Activated naive CD8-positive, alpha-beta T cell (primary cell): ENCODE results near the gene CDH7.

Experiments used
- H3K27ac Mint-ChIP-seq: one replicate; pipeline ENCODE4 v1.8.0; 2021; ENCODE audit warnings: mixed read lengths
- H3K27me3 Mint-ChIP-seq: one replicate; pipeline ENCODE4 v1.8.0; 2021; ENCODE audit warnings: mixed read lengths
- H3K36me3 Mint-ChIP-seq: one replicate; pipeline ENCODE4 v1.8.0; 2021; ENCODE audit warnings: mixed read lengths
- H3K4me1 Mint-ChIP-seq: one replicate; pipeline ENCODE4 v1.8.0; 2021; ENCODE audit warnings: low read depth, mixed read lengths
- H3K4me3 Mint-ChIP-seq: one replicate; pipeline ENCODE4 v1.8.0; 2021; ENCODE audit warnings: mild to moderate bottlenecking, mixed read lengths
- H3K9me3 Mint-ChIP-seq: one replicate; pipeline ENCODE4 v1.8.0; 2021; ENCODE audit warnings: low read depth, mixed read lengths

CDH7 gene

DNA sequence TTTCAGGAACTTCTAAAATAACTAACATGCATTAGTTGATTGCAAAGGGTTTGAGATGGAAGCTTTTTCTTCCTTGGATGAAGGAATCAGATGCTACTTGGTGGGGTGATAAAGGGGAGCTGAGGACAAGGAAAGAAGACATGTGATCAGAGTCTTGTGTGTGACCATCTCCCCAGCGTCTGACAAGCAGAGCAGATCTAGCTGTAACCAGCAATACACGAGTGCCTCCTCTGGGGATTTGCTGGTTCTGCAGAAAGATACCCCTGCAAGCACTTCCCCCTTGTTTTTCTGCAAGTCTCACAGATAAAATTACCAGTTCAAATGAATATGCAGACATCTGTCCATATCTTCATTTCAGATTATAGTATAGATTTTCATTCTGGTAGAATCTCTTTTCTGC is 2.7 kb downstream of the CDH7 start:
- Mint-ChIP-seq H3K4me3 (no peak overlapping the region), H3K27me3 (peaks cover 12% of the 10 kb centered on the region), H3K27ac (no peak overlapping the region), H3K9me3 (peaks cover 4% of the 10 kb centered on the region), H3K36me3 (no peaks in the 10 kb centered on the region), H3K4me1 (no peaks in the 10 kb centered on the region)

DNA sequence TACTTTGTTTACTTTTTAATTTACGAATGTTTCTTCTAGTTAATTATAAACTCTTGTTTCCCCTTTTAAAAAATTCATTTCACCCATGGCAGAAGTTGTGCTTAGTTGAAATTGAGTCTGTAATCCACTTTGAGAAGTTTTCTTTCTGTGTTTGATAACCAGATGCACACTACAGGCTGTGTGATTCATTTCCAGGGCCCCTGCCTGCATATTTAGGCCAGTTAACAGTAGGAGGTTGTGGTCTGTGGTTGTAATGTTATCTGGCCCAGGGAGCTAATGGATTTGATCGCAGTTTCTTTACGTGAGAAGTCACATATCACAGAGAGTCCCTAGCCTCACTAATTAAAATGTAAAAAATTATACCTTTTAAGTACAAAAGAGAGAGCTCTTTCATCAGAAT is 3.3 kb downstream of the CDH7 start:
- Mint-ChIP-seq H3K36me3 (no peaks in the 10 kb centered on the region), H3K27me3 (peaks cover 10% of the 10 kb centered on the region), H3K9me3 (peaks cover 4% of the 10 kb centered on the region), H3K27ac (no peak overlapping the region), H3K4me1 (no peaks in the 10 kb centered on the region), H3K4me3 (no peak overlapping the region)

DNA sequence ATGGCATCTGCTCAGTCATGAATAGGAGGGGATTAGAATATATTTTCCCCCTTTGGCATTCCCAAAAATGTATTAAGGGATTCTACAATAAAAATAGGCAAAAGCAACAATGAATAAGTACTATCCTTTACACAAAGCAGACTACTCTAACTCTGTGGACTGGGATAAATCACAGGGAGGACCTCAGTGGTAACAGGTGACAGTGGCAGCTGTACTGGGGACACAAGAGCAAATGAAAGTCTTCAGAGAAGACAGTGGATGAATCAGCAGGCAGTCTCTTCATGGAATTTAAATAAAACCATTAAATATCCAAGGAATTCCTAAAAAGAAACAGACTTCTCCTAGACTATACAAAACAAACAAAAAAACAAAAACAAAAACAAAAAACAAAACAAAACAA is 4.8 kb downstream of the CDH7 start:
- H3K4me3 Mint-ChIP-seq, result no peak overlapping the region
- peaks cover 3% of the 10 kb centered on the region for H3K27me3 Mint-ChIP-seq
- H3K27ac Mint-ChIP-seq, result no peak overlapping the region
- H3K36me3 Mint-ChIP-seq, result no peaks in the 10 kb centered on the region
- H3K9me3 Mint-ChIP-seq, result peaks cover 4% of the 10 kb centered on the region
- no peaks in the 10 kb centered on the region for H3K4me1 Mint-ChIP-seq

DNA sequence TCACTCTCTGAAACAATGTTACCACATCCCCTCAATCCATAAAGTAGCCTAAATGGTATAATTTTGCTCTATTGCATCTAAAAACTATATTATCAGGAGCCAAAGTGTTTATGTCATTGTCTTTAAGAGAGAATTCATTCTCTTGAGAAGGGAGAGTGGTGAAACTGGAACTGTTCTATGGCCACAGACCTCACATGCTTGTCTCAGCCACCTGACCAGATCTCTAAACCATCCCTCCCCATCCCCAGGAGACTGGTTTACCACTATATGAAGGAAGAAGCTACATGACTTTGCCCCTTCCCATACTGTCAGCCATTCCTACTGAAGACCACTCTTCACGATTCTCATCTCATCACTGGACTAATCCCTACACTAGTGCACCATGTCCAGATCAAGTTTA is 9.6 kb downstream of the CDH7 start:
- Mint-ChIP-seq H3K4me1 (no peaks in the 10 kb centered on the region), H3K27me3 (no peaks in the 10 kb centered on the region), H3K36me3 (no peaks in the 10 kb centered on the region), H3K27ac (no peak overlapping the region), H3K4me3 (no peak overlapping the region), H3K9me3 (peaks cover 10% of the 10 kb centered on the region)

DNA sequence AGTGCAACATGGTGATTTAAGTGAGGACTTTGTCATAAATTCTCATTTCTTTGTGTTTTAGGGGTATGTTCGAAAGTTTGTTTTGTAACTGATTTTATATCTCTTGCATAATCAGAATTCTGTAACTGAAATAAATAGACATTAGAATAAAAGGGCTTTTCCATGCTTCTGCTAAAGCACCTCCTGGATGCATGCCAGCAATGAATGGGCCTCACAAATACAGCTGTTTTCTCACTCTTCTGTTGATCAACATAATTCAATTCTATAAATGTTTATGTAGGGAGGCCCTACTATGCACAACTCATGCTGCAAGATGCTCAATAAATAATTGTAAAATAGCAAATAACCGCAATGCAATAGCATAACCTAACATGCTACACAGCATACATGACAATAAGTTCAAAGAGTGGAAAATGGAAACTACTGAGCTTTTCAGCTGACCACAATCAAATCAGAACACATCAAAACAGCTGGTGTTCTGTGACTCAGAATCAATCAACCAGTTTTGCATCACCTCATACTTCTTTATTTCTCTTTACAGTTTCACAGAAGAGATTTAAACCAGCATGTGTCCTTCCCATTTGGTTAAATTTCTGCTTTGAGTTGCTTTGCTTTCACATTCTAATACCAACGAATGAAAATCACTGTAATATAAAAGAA is 11.0 kb downstream of the CDH7 start:
- H3K36me3 Mint-ChIP-seq, result no peaks in the 10 kb centered on the region
- peaks cover 7% of the 10 kb centered on the region for H3K9me3 Mint-ChIP-seq
- no peak overlapping the region for H3K4me3 Mint-ChIP-seq
- H3K27me3 Mint-ChIP-seq, result no peaks in the 10 kb centered on the region
- H3K27ac Mint-ChIP-seq, result no peak overlapping the region
- H3K4me1 Mint-ChIP-seq, result no peaks in the 10 kb centered on the region

DNA sequence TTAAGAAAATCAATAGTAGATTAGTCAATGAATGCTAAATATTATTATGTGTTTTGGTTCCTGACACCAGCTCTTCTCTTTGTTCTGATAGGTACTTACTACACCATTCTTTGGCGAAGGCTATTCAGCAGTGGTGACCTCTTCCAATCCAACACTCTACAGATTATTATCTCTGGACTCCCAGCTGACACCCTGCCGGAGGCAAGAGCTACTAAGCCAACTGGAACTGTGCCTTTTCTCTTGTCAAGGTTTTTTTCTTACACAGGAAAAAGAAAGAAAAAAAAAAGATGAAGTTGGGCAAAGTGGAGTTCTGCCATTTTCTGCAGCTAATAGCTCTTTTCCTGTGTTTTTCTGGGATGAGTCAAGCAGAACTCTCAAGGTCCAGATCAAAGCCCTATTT is 11.7 kb downstream of the CDH7 start:
- H3K4me3 Mint-ChIP-seq, result no peak overlapping the region
- no peaks in the 10 kb centered on the region for H3K36me3 Mint-ChIP-seq
- no peaks in the 10 kb centered on the region for H3K27me3 Mint-ChIP-seq
- H3K9me3 Mint-ChIP-seq, result peaks cover 6% of the 10 kb centered on the region
- H3K4me1 Mint-ChIP-seq, result no peaks in the 10 kb centered on the region
- H3K27ac Mint-ChIP-seq, result no peak overlapping the region

DNA sequence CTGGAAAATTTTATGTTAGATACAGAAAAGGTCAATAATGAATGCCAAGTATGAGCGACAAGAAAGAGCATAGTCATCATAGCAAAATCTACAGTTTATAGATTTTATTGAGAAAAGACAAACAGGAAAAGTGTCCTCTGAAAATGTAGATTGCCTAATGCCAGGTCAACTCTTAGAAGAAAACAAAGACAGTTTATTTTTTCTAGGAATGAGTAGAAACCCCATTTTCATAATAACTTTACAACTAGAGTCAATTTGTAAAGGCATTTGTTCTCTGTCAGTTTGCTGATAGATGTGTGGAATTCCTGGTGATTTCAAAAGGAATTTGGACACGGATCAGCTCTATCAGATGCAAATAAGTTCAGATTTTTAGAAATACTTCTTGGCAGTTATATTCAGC is 16.6 kb downstream of the CDH7 start:
- peaks cover 10% of the 10 kb centered on the region for H3K9me3 Mint-ChIP-seq
- H3K4me3 Mint-ChIP-seq, result no peak overlapping the region
- no peaks in the 10 kb centered on the region for H3K36me3 Mint-ChIP-seq

DNA sequence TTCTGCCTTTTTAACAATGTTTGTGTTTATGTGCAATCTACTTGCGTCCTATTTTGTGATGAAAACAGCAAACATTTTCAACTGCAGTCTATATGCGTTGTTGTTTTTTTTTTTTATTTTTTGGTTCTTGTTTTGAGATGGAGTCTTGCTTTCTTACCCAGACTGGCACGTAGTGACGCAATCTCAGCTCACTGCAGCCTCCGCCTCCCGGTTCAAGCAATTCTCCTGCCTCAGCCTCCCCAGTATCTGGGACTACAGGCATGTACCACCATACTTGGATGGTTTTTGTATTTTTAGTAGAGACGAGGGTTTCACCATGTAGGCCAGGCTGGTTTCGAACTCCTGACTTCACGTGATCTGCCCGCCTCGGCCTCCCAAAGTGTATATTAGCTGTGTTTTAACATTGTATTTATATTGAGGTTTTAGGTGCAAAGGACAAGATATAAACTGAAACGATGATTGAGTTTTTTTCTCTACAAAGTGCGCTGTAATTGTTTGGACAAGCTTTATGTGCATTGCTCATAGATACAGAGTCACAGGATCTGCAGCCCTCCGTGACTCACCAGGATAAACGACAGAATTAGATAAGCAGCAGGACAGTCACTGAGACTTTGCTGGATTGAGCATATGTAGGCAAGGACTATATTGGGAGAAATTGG is 17.4 kb downstream of the CDH7 start:
- Mint-ChIP-seq H3K27me3 (no peaks in the 10 kb centered on the region), H3K36me3 (no peaks in the 10 kb centered on the region), H3K4me1 (no peaks in the 10 kb centered on the region), H3K4me3 (no peak overlapping the region), H3K27ac (no peak overlapping the region), H3K9me3 (peaks cover 10% of the 10 kb centered on the region)

More for the DNA sequence above, 16.6 kb downstream of the CDH7 start:
- no peaks in the 10 kb centered on the region for H3K4me1 Mint-ChIP-seq
- H3K27me3 Mint-ChIP-seq, result no peaks in the 10 kb centered on the region
- H3K27ac Mint-ChIP-seq, result no peak overlapping the region

DNA sequence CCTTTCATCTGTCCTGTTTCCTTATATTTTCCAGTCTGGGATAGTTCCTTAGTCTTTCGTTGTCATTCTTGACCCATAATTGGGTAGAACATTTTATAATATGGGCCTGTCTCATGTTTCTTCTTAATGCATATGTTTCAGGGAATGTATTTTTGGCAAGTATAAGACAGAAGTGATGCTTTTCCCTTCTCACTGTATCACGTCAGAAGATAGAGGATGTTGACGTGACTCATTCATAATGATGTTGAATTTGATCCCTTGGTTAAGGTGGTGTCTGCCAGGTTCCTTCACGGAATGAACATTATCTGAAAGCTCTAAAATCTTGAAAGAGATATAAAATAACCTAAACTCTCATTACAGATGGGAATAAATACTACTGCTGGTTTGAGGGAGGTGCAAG is 18.8 kb downstream of the CDH7 start:
- no peak overlapping the region for H3K4me3 Mint-ChIP-seq
- no peak overlapping the region for H3K27ac Mint-ChIP-seq
- no peaks in the 10 kb centered on the region for H3K4me1 Mint-ChIP-seq
- H3K9me3 Mint-ChIP-seq, result peaks cover 10% of the 10 kb centered on the region
- no peaks in the 10 kb centered on the region for H3K36me3 Mint-ChIP-seq
- no peaks in the 10 kb centered on the region for H3K27me3 Mint-ChIP-seq

DNA sequence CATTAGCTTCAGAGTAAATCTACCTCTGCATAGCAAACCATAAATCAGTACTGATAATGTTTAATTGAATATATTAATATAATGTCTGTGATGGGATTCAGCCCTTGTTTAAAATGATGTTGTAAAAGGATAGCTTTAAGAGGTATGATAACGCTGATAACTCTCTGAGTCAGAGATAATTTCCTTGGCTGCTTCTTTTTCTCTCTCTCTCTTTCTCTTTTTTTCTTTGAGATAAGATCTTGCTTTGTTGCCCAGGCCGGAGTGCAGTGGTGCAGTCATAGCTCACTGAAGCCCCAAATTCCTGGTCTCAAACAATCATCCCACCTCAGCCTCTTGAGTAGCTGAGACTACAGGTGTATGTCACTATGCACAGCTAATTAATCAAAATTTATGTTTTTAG is 35.7 kb downstream of the CDH7 start:
- H3K9me3 Mint-ChIP-seq, result peaks cover 3% of the 10 kb centered on the region
- no peaks in the 10 kb centered on the region for H3K36me3 Mint-ChIP-seq
- no peaks in the 10 kb centered on the region for H3K27me3 Mint-ChIP-seq
- H3K4me3 Mint-ChIP-seq, result no peak overlapping the region
- no peak overlapping the region for H3K27ac Mint-ChIP-seq
- no peaks in the 10 kb centered on the region for H3K4me1 Mint-ChIP-seq

DNA sequence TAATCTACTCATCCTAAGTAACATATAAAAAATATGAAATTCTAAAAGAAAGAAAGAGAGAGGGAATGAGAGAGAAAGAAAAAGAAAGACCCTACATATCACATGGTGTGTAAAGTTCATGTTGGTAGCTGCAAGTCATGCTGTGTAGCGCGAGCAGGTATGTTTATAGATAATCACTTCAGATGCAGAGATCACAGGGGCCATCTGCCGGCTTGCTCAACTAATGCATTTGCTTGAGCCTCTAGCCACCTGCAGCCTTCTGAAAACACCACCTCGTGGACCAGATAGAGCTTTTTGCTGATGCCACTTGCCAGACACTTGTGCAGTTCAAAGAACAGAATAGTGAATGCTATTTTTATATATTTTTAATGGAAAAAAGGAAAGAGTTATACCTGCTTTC is 37.6 kb downstream of the CDH7 start:
- Mint-ChIP-seq H3K36me3 (no peaks in the 10 kb centered on the region), H3K4me1 (no peaks in the 10 kb centered on the region), H3K27ac (no peak overlapping the region), H3K4me3 (no peak overlapping the region), H3K27me3 (no peaks in the 10 kb centered on the region), H3K9me3 (peaks cover 3% of the 10 kb centered on the region)

DNA sequence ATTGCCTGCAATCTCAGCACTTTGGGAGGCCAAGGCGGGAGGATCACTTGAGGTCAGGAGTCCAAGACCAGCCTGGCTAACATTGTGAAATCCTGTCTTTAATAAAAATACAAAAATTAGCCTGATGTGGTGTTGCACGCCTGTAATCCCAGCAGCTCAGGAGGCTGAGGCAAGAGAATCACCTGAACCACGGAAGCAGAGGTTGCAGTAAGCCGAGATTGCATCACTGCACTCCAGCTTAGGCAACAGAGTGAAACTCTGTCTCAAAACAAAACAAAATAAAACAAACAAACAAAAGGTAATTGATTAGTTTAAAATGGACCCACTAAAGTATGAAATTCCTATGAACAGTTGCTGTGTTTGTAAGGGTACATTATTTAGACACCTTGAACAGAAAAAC is 39.8 kb downstream of the CDH7 start:
- Mint-ChIP-seq H3K4me1 (no peaks in the 10 kb centered on the region), H3K4me3 (no peak overlapping the region), H3K9me3 (peaks cover 10% of the 10 kb centered on the region), H3K36me3 (no peaks in the 10 kb centered on the region), H3K27ac (no peak overlapping the region), H3K27me3 (no peaks in the 10 kb centered on the region)

DNA sequence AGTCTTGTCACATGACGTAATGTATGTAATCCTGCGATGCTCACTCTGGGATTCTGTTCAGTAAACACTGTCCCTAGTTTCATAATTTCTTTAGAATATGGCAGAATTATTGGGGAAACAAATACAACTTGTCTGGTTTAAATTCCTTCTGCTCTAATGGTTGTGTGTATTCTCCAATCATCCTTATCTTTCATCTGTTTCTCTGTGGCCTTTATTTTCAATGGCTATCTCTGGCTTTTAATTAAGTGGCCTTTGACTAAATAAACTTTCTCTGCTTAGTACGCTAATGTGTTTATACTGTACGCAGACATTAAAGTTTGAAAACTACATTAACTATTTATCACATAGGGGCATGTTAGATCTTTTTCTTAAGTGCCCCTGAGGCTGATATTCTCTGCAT is 40.9 kb downstream of the CDH7 start:
- peaks cover 10% of the 10 kb centered on the region for H3K9me3 Mint-ChIP-seq

DNA sequence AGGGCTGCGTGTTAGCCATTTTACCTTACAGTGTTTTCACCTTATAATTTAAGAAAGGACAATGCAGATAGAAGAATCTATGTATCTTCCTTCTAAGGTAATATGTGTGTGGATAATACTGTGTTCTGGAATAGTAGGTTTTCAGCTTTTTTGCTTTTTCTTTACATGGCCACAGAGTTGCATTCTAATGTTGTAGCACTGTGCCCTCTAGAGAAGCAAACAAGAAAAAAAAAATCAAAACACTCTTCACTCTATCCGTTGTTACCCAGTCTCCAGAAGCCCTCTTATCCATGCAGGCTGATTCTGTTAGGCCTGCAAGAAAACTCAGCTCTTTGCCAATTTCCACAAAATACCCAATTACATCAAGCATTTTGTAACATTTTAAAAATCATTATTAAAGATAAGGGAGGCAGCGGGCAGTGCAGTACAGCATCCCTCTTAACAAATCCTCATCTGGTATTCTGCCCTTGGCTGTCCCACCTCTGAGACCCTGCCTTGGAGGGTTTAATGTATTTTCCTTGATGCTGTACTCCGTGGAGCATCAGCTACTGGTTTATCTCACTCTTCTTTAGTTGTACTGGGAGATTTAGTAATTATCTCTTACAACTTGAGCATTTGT is 41.8 kb downstream of the CDH7 start:
- Mint-ChIP-seq H3K4me3 (no peak overlapping the region), H3K27ac (no peak overlapping the region), H3K36me3 (no peaks in the 10 kb centered on the region), H3K4me1 (no peaks in the 10 kb centered on the region), H3K9me3 (peaks cover 10% of the 10 kb centered on the region), H3K27me3 (no peaks in the 10 kb centered on the region)

More for the DNA sequence above, 40.9 kb downstream of the CDH7 start:
- H3K27me3 Mint-ChIP-seq, result no peaks in the 10 kb centered on the region
- H3K4me1 Mint-ChIP-seq, result no peaks in the 10 kb centered on the region
- H3K36me3 Mint-ChIP-seq, result no peaks in the 10 kb centered on the region
- no peak overlapping the region for H3K27ac Mint-ChIP-seq
- H3K4me3 Mint-ChIP-seq, result no peak overlapping the region

DNA sequence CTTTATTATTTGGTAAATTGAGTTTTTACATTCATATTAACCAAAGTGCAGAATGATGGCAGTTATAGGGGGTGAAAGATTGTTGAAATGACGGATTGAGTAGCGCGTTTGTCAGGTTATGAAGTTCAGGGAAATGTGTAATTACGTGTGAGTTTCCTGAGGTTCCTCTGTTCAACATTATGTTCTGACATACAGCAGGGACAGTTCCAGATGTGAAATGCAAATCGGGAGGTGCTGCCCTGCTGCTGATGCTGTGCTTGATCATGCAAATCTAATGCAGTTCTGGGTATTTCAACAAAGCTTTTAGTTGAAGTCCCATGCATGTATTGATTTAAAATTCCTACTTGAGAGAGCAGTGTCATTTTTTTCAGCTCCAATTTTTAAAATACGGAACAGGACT is 57.9 kb downstream of the CDH7 start:
- Mint-ChIP-seq H3K27ac (no peak overlapping the region), H3K4me3 (no peak overlapping the region), H3K36me3 (no peaks in the 10 kb centered on the region), H3K9me3 (peaks cover 4% of the 10 kb centered on the region), H3K4me1 (no peaks in the 10 kb centered on the region), H3K27me3 (no peaks in the 10 kb centered on the region)

DNA sequence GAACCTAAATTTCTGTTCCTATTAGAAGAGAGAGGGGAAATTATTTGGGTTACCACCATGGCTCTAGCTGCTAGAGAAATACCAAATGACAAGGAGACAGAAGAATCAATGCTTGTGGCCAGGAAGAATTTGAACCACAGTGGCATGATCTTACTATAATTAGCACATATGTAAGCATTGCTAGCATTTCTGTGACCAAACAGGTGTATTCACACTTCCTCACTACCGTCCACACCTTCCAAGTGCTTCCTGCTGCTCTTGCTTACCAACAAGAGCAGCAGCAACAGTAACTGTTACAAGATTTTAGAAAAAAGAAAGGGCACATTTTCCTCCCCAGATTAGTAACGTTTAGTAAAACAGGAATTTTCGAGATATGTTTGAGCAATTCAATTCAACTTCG is 60.5 kb downstream of the CDH7 start:
- Mint-ChIP-seq H3K36me3 (no peaks in the 10 kb centered on the region), H3K4me3 (no peak overlapping the region), H3K27ac (no peak overlapping the region), H3K27me3 (no peaks in the 10 kb centered on the region), H3K9me3 (peaks cover 10% of the 10 kb centered on the region), H3K4me1 (no peaks in the 10 kb centered on the region)
